ENCODE data around the gene BCAS3. TPM values are rescaled to one million over a fixed set of nuclear protein-coding genes. Genes with fewer than 3 reads are reported as not detected.

BCAS3 gene
- total RNA-seq, 2 donors from 2014 or later: 44.1 to 71.5 TPM

DNA sequence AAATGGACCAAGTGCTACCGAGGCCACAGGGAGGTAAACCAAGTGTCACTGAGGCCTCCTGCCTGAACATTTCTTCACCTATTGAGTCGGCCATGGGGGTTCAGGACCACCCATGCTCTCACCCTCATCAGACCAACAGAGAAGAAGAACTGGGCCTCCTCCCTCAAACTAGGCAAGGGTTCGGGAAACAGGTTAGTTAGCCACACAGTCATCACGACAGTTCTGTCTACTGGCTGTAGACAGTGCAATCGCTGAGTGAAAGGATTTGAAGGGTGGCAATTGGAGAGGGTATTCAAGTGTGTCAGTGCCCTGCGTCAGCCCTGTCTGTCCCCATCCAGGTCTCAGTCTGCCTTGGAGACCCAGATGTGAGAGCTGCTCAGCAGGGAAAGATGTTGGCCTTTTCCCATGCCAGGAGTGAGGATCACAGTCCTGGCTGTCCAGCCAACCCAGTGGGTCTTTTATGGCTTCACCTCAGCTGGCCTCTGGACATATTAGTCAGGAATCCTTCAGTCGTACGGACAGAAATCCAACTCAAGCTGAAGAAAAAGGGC lies 741.9 kb downstream of the BCAS3 start:
- intact Hi-C loops (cut with DNase I): loop anchor here (10.0 kb wide), 2 partner anchors 135 to 415 kb away; no protein-coding TSS in a partner anchor
- Histone ChIP-seq H3K27me3 (no peaks in the 10 kb centered on the region), H3K27ac (no peak overlapping the region), H3K4me3 (no peak overlapping the region), H3K9me3 (no peaks in the 10 kb centered on the region), H3K4me1 (peaks cover 9% of the 10 kb centered on the region), H3K36me3 (replicated peaks in 1 of 2; ENCODE audit: insufficient read depth in 1 of 2, low read depth in 2 of 2) (no peaks in the 10 kb centered on the region)
- ATAC-seq (no peak), DNase-seq (no peak)
- TF ChIP-seq, protein P1, sequence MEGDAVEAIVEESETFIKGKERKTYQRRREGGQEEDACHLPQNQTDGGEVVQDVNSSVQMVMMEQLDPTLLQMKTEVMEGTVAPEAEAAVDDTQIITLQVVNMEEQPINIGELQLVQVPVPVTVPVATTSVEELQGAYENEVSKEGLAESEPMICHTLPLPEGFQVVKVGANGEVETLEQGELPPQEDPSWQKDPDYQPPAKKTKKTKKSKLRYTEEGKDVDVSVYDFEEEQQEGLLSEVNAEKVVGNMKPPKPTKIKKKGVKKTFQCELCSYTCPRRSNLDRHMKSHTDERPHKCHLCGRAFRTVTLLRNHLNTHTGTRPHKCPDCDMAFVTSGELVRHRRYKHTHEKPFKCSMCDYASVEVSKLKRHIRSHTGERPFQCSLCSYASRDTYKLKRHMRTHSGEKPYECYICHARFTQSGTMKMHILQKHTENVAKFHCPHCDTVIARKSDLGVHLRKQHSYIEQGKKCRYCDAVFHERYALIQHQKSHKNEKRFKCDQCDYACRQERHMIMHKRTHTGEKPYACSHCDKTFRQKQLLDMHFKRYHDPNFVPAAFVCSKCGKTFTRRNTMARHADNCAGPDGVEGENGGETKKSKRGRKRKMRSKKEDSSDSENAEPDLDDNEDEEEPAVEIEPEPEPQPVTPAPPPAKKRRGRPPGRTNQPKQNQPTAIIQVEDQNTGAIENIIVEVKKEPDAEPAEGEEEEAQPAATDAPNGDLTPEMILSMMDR (IDR thresholded peaks at IDR 0.05): no peak
- no peak for TF ChIP-seq POLR2A (IDR thresholded peaks at IDR 0.05)
- 65 to 72% methylated on average over 8 of the region's 8 CpGs for WGBS, 2 donors

DNA sequence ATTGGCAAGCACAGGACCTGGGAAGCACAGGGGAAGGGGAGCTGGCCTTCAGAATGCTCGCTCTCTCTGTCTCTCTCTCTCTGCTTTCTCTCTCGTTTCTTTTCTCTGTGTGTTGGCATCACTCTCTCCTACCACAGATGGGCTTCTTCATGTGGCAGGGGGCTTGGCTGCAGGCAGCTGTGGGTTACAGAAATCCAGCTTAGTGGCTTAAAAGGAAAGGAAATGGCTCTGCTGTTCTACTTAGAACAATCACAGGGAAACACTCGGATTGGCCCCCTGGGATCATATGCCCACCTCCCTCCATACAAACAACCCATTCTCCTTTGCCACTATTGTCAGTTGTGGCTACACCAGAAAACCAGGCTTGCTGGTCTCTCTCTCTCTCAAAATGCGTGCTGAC lies 742.4 kb downstream of the BCAS3 start:
- no peak overlapping the region for H3K4me3 ChIP-seq
- no peaks in the 10 kb centered on the region for H3K27me3 ChIP-seq
- ATAC-seq (no peak), DNase-seq (no peak)
- peaks cover 9% of the 10 kb centered on the region for H3K4me1 ChIP-seq
- 66 to 73% methylated on average over 4 of the region's 4 CpGs for WGBS, 2 donors
- no peak overlapping the region for H3K27ac ChIP-seq
- no peak for TF ChIP-seq POLR2A (IDR thresholded peaks at IDR 0.05)
- TF ChIP-seq, protein P1 (IDR thresholded peaks at IDR 0.05): no peak
- H3K9me3 ChIP-seq: no peaks in the 10 kb centered on the region
- no peaks in the 10 kb centered on the region for H3K36me3 ChIP-seq (replicated peaks in 1 of 2; ENCODE audit: insufficient read depth in 1 of 2, low read depth in 2 of 2)
- intact Hi-C loops (cut with DNase I): no loop called here

DNA sequence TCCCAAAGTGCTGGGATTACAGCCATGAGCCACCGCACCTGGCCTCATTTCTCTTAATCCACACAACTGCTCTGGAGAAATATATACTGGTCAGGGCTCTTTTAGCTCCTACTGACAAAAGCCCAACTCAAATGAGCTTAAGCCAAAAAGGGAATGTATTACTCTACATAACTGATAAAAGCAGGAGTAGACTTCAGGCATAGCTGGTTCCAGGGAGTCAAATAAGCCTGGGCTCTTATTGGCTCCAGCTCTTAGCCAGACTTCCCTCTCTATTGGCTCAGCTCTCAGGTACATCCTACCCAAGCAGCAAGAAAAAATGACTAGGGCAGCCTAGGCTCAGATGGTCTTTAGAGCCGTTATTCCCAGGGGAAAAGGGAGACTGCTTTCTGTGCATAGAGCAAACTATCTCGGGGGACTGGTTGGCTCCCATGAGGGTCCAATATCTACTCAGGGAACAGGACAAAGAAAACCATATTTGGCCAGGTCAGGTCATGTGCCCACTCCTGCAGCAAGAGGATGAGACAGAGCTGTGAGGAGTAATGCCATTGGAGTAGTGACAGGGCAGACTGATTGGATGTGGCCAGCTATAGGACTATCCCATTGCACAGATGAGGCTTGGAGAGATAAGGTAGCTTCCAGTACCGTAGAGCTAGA lies 743.2 kb downstream of the BCAS3 start:
- H3K27ac ChIP-seq: no peak overlapping the region
- no peaks in the 10 kb centered on the region for H3K27me3 ChIP-seq
- intact Hi-C loops (cut with DNase I): no loop called here

DNA sequence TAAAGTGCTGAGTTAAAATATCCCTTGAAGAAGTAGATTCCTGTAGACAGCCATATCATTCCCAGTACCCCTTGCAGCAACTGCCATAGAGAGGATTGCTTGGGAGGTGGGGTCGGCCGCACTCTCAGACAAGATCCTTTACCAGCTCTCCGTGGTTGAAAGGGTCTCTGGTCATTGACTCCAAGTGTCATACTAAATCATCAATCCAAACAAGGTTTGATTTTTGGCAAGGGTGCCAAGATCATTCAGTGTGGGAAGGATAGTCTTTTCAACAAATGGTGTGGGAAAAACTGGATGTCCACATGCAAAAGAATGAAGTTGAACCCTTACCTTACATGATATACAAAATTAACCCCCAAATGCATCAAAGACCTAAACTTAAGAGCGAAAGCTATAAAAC lies 743.8 kb downstream of the BCAS3 start:
- Histone ChIP-seq H3K4me1 (peaks cover 8% of the 10 kb centered on the region), H3K36me3 (replicated peaks in 1 of 2; ENCODE audit: insufficient read depth in 1 of 2, low read depth in 2 of 2) (no peaks in the 10 kb centered on the region), H3K27me3 (no peaks in the 10 kb centered on the region), H3K4me3 (no peak overlapping the region), H3K27ac (no peak overlapping the region), H3K9me3 (no peaks in the 10 kb centered on the region)
- ATAC-seq: no peak
- intact Hi-C loops (cut with DNase I): no loop called here
- TF ChIP-seq, protein P1 (IDR thresholded peaks at IDR 0.05): no peak
- TF ChIP-seq POLR2A (IDR thresholded peaks at IDR 0.05): no peak
- 73 to 81% methylated on average over 4 of the region's 4 CpGs for WGBS, 2 donors
- no peak for DNase-seq

More for the DNA sequence above, 743.2 kb downstream of the BCAS3 start:
- ATAC-seq (no peak), DNase-seq (no peak)
- TF ChIP-seq, protein P1 (IDR thresholded peaks at IDR 0.05): no peak
- TF ChIP-seq POLR2A (IDR thresholded peaks at IDR 0.05): no peak
- no peaks in the 10 kb centered on the region for H3K36me3 ChIP-seq (replicated peaks in 1 of 2; ENCODE audit: insufficient read depth in 1 of 2, low read depth in 2 of 2)
- H3K4me1 ChIP-seq: peaks cover 9% of the 10 kb centered on the region
- no peaks in the 10 kb centered on the region for H3K9me3 ChIP-seq
- WGBS, 2 donors: 71 to 83% methylated on average over 4 of the region's 4 CpGs
- no peak overlapping the region for H3K4me3 ChIP-seq

Data from body of pancreas (tissue), 4 donors.